Activated CD4-positive, CD25-positive, alpha-beta regulatory T cell treated with anti-CD3 and anti-CD28 coated beads, Interleukin-2, amount 50 U/mL, for 72 hours (primary cell): ENCODE measurements around the gene CKMT2.
"Not testable (repeated sequence)": the region's sequence is repeated elsewhere in the genome, so short reads cannot be mapped to it uniquely, and the experiment has no call there.

Experiments
- DNase-seq: peaks from one replicate; pipeline ENCODE4 v3.0.0; 2021

Gene CKMT2

GRCh38 chr5:81253875-81254274 is 20.8 kb downstream of the CKMT2 start:
- DNase-seq, result no peak

- no peak for DNase-seq
These were observed 21.9 kb downstream of the CKMT2 start for GRCh38 chr5:81254886-81255559.

DNA sequence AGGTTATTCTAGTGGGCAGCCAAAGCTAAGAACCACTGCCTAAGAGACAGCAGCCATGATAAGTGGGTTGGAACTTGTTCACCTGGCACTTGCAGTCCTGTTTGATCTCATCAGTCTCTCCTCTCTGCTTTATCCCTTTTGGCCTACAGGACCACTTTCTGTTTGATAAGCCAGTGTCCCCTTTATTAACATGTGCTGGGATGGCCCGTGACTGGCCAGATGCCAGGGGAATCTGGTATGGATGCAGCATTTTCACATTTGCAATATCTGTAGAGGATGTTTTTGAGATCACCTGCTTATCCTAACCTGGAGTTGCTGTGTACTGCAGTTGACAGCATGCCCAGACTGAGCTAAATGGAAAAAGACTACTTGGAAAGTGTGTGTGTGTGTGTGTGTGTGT is 23.6 kb downstream of the CKMT2 start:
- no peak for DNase-seq

DNA sequence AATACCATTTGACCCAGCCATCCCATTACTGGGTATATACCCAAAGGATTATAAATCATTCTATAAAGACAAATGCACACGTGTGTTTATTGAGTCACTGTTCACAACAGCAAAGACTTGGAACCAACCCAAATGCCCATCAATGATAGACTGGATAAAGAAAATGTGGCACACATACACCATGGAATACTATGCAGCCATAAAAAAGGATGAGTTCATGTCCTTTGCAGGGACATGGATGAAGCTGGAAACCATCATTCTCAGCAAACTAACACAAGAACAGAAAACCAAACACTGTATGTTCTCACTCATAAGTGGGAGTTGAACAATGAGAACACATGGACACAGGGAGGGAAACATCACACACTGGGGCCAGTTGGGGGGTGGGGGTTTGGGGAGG is 29.7 kb downstream of the CKMT2 start:
- not testable (repeated sequence) for DNase-seq

DNA sequence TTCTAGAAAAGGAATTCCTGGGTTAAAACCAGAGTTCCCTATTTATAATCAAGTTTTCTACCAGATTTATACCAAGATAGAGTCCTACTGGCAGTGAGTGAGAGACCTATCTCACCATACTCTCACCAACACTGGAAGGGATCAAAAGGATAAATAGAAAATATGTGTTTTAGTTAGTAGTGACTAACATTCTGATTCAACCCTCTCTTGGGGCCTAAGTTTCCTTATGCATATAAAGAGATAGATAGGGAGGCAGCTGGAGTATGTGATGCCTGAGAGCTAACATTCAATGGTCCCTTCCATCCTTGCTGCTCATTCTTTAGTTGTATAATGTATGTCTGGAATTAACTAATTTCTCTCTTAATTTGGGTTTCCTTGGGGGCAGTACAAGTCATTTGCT is 32.0 kb downstream of the CKMT2 start:
- no peak for DNase-seq

- DNase-seq, result no peak
These were observed 35.5 kb downstream of the CKMT2 start for GRCh38 chr5:81268521-81269196.

DNA sequence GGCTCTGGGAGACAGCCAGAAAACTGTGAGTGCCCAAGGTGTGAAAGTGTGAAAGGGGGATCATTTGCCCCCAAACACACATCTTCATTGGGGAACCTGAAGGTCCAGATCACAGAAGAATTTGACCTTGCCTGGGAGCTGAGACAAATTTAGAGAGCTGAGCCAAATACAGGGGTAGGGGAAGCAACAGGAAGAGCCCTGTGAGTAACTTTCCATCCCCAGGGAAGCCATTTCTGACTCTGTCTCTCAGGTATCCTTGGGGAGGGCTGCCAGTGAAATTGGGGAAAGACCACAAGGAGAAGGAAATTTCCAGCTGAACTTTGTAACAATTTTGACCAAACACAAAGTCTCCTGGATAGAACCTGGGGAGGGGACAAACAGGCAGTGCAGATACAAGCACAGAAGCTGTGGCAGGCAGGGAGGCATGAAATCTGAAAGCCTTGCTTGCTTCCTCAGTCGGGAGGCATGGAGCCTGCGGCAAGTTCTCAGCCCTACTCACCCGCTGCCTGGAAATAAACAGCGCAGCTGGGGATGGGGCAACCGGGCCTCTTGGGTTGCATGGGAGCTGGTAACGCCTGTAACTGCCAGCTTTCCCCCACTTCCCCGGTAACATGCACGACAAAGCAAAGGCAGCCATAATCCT is 36.8 kb downstream of the CKMT2 start:
- DNase-seq, result no peak

- DNase-seq, result not testable (repeated sequence)
These were observed 37.4 kb downstream of the CKMT2 start for GRCh38 chr5:81270394-81271027.

DNA sequence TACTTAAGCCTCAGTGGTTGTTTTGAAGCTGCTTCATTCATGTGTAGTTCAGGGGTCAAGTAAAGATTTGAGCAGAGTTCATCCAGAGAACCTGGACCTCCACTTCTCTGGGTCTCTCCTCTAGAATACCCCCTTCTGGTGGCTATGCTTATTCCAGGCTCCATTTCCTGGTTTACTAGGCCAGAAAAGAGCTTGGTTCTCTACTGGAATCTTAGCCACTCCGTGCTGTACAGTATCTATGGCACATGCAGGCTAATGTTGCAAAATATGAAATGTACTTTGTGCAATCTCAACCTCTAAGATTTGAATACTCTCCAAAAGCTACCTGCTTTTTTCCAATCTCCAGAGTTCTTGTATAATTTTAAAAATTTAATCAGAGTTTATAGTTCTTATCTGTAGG is 50.9 kb downstream of the CKMT2 start:
- no peak for DNase-seq

GRCh38 chr5:81286059-81286617 is 53.0 kb downstream of the CKMT2 start:
- no peak for DNase-seq

GRCh38 chr5:81288021-81288433 is 54.9 kb downstream of the CKMT2 start:
- DNase-seq, result no peak

DNA sequence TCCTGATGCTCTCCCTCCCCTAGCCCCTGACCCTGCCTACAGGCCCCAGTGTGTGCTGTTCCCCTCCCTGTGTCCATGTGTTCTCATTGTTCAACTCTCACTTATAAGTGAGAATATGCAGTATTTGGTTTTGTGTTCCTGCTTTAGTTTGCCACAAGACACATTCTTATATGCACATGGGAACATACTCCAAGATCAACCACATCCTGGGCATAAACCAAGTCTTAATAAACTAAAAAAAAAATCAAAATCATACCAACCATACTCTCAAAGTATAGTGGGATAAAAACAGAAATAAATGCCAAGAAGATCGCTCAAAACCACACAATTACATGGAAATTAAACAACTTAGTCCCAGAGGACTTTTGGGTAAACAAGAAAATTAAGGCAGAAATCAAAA is 57.0 kb downstream of the CKMT2 start:
- DNase-seq, result no peak

- DNase-seq, result no peak
These were observed 59.0 kb downstream of the CKMT2 start for GRCh38 chr5:81292130-81292529.

DNA sequence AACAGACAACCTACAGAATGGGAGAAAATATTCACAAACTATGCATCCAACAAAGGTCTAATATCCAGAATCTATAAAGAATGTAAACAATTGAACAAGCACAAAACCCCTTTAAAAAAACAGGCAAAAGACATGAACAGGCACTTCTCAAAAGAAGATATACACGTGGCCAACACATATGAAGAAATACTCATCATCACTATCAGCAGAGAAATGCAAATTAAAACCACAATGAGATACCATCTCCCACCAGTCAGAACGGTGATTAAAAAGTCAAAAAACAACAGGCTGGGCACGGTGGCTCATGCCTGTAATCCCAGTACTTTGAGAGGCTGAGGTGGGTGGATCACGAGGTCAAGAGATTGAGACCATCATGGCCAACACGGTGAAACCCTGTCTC is 60.9 kb downstream of the CKMT2 start:
- DNase-seq, result not testable (repeated sequence)

- DNase-seq, result no peak
These were observed 64.4 kb downstream of the CKMT2 start for GRCh38 chr5:81297531-81297930.

DNA sequence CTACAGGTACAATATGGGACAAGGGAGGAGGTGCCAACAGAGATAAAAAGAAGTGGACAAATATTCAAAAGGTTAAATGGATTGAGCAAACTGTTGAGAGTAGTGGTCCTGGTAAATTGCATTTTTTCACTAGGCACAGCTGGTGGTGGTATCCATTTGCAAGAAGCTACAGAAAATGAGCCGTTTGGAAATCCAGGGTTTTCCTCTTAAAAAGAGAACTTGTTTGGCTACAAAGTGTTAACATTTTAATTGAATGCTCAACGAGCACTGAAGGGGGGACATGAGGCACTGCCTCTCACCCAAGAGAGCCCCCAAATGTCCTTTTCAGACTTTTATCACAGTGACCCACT is 67.8 kb downstream of the CKMT2 start:
- DNase-seq, result no peak

- DNase-seq, result peak; percentile 89
These were observed 68.3 kb downstream of the CKMT2 start, which contains the start of gene ZCCHC9 for GRCh38 chr5:81301271-81302015. ZCCHC9 (plus strand) TSS chr5:81301587; CDS start chr5:81304758, 3,171 bp downstream.

- DNase-seq, result no peak
These were observed 69.5 kb downstream of the CKMT2 start for GRCh38 chr5:81302596-81302995.

DNA sequence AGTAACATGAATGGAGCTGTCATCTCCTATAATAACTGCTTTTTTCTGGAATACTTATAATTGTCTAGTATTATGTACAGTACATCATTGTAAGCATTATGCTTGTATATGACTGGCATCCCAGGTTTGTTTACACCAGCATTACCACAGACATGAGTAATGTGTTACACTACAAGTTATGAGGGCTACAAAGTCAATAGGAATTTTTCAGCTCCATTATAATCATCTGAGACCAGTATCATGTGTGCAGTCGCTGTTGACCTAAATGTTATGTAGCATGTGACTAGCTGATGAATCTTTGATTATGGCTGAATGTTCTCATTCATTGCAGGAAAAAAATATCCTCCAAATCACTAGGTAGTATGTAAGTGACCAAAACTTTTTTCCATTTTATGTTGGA is 70.4 kb downstream of the CKMT2 start:
- no peak for DNase-seq

- no peak for DNase-seq
These were observed 72.7 kb downstream of the CKMT2 start for GRCh38 chr5:81305785-81306184.

DNA sequence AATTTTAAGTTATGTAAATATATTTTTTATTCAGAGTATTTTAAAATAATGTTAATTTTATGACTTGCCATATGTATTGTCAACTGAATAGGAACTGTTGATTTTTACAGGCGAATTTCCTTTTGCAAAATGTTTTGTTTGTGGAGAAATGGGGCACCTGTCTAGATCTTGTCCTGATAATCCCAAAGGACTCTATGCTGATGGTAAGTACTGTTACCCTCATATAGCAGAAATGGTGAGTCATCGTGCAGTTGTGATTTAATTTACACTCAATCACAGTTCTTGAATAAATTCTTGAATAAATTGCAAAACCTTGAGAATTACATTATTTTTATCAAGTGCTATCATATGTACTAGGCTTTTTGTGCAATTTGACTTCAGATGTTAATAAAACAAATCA is 75.7 kb downstream of the CKMT2 start:
- no peak for DNase-seq

GRCh38 chr5:81310402-81311063 is 77.4 kb downstream of the CKMT2 start:
- no peak for DNase-seq
